ENCODE results near the gene RASIP1. TPM values are rescaled to one million over a fixed set of nuclear protein-coding genes. Genes with fewer than 3 reads are reported as not detected.

RASIP1 gene
- total RNA-seq, 1 donor from 2014 or later, result 0.07 TPM

DNA sequence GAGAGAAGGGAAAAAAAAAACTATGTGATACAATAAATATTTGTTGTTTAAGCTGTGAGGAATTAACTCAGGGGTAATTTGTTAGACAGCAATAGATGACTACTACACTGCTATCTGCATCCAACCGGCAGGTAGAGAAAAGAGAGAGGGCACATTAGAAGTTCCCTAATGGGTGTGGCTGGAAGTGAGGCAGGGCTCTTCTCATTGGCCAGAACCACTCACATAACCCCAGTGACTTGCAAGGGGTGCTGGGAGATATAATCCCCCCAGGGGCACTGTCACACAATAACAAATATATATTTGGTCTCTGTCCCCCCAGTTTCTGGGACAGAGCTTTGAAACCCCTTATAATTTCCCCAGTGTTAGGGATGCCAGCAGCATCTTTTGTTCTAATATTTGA is 39.2 kb upstream of the RASIP1 start:
- TF ChIP-seq, protein P1, sequence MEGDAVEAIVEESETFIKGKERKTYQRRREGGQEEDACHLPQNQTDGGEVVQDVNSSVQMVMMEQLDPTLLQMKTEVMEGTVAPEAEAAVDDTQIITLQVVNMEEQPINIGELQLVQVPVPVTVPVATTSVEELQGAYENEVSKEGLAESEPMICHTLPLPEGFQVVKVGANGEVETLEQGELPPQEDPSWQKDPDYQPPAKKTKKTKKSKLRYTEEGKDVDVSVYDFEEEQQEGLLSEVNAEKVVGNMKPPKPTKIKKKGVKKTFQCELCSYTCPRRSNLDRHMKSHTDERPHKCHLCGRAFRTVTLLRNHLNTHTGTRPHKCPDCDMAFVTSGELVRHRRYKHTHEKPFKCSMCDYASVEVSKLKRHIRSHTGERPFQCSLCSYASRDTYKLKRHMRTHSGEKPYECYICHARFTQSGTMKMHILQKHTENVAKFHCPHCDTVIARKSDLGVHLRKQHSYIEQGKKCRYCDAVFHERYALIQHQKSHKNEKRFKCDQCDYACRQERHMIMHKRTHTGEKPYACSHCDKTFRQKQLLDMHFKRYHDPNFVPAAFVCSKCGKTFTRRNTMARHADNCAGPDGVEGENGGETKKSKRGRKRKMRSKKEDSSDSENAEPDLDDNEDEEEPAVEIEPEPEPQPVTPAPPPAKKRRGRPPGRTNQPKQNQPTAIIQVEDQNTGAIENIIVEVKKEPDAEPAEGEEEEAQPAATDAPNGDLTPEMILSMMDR (IDR thresholded peaks at IDR 0.05), result no peak
- H3K4me3 Mint-ChIP-seq, result no peak overlapping the region
- ChIA-PET CTCF (interaction anchor here (1.0 kb wide), 1 partner anchor 63 kb away, joined by 3 read pairs; no protein-coding TSS in a partner anchor), POLR2A (interaction anchor here (0.6 to 1.3 kb wide), 4 partner anchors 17 to 213 kb away, joined by 3 to 6 read pairs (median 4); partner anchors contain the start of genes GYS1 and PPP1R15A)
- DNase-seq, result no peak
- no peak for ATAC-seq (ENCODE audit: low read depth)
- intact Hi-C loops (cut with micrococcal nuclease), result loop anchor here (2.0 to 10.0 kb wide), 2 partner anchors 27 to 305 kb away; partner anchors contain the start of genes FUT1 and SNRNP70
- H3K9me3 Mint-ChIP-seq, result no peaks in the 10 kb centered on the region
- H3K4me1 Mint-ChIP-seq, result peaks cover 22% of the 10 kb centered on the region
- H3K36me3 Mint-ChIP-seq (ENCODE audit: low read depth), result no peaks in the 10 kb centered on the region
- no peaks in the 10 kb centered on the region for H3K27me3 Mint-ChIP-seq
- no peak overlapping the region for H3K27ac Mint-ChIP-seq

DNA sequence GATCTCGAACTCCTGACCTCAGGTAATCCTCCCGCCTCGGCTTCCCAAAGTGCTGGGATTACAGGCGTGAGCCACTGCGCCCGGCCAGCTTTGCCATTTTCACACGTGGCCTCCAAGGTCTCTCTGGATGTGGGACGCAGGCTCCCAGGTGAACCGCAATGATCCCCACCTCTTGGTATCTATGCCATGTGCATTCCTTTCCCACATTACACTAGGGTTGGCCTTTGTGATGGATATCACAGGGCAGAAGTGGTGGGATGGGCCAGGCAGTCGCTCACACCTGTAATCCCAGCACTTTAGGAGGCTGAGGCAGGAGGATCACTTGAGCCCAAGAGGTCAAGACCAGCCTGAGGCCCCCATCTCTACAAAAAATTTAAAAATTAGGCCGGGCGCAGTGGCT is 37.3 kb upstream of the RASIP1 start:
- TF ChIP-seq, protein P1 (IDR thresholded peaks at IDR 0.05), result no peak
- H3K4me3 Mint-ChIP-seq, result no peak overlapping the region
- peaks cover under 1% of the 10 kb centered on the region for H3K27me3 Mint-ChIP-seq
- H3K4me1 Mint-ChIP-seq, result peaks cover 22% of the 10 kb centered on the region
- intact Hi-C loops (cut with micrococcal nuclease), result no loop called here
- DNase-seq (no peak), ATAC-seq (ENCODE audit: low read depth) (no peak)
- CTCF ChIA-PET, result no interaction called here
- no peaks in the 10 kb centered on the region for H3K9me3 Mint-ChIP-seq
- POLR2A ChIA-PET, result no interaction called here
- H3K36me3 Mint-ChIP-seq (ENCODE audit: low read depth), result no peaks in the 10 kb centered on the region
- no peak overlapping the region for H3K27ac Mint-ChIP-seq

DNA sequence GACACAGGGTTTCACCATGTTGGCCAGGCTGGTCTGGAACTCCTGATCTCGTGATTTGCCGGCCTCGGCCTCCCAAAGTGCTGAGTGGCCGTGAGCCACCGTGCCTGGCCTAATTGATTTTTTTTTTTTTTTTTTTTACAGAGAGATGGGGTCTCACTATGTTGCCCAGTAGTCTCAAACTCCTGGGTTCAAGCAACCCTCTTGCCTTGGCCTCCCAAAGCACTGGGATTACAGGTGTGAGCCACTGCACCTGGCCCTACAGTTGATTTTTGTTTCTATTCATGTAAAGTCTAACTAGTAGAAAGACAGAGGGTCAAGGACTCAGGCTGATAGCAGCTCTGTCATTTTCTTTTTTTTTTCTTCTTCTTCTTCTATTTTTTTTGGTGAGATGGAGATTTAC is 36.7 kb upstream of the RASIP1 start:
- POLR2A ChIA-PET, result interaction anchor here (0.7 kb wide), 2 partner anchors 64 to 134 kb away, joined by 4 to 6 read pairs; no protein-coding TSS in a partner anchor
- CTCF ChIA-PET, result no interaction called here
- Mint-ChIP-seq H3K27ac (no peak overlapping the region), H3K27me3 (peaks cover 4% of the 10 kb centered on the region), H3K9me3 (no peaks in the 10 kb centered on the region), H3K4me1 (peaks cover 18% of the 10 kb centered on the region), H3K4me3 (no peak overlapping the region), H3K36me3 (ENCODE audit: low read depth) (no peaks in the 10 kb centered on the region)
- ATAC-seq (ENCODE audit: low read depth) (no peak), DNase-seq (no peak)
- TF ChIP-seq, protein P1 (IDR thresholded peaks at IDR 0.05), result no peak
- intact Hi-C loops (cut with micrococcal nuclease), result no loop called here

DNA sequence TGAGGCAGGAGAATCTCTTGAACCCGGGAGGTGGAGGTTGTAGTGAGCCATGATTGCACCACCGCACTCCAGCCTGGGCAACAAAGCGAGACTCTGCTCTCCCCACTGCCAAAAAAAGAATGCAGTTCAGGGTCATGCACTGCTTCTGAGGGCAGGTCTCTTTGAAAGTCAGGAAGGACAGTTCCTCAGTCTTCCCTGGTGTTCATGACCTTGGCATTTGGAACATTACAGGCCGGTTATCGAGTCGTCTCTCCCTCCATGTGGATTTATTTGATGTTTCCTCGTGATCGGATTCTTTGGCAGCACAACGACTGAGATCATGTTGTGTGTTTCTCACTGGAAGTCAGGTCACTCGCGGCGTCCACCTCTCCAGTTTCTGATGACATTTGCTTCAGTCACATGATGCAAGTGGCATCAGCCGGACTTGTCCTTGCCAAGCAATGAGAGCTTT is 32.1 kb upstream of the RASIP1 start:
- ATAC-seq (ENCODE audit: low read depth) (no peak), DNase-seq (no peak)
- no peaks in the 10 kb centered on the region for H3K9me3 Mint-ChIP-seq
- TF ChIP-seq, protein P1 (IDR thresholded peaks at IDR 0.05), result no peak
- ChIA-PET POLR2A (interaction anchor here (0.6 kb wide), 1 partner anchor 76 kb away, joined by 3 read pairs; no protein-coding TSS in a partner anchor), CTCF (no interaction called here)
- H3K4me1 Mint-ChIP-seq, result no peaks in the 10 kb centered on the region
- intact Hi-C loops (cut with micrococcal nuclease), result no loop called here
- peaks cover 20% of the 10 kb centered on the region for H3K27me3 Mint-ChIP-seq
- H3K27ac Mint-ChIP-seq, result no peak overlapping the region
- no peaks in the 10 kb centered on the region for H3K36me3 Mint-ChIP-seq (ENCODE audit: low read depth)
- H3K4me3 Mint-ChIP-seq, result no peak overlapping the region

DNA sequence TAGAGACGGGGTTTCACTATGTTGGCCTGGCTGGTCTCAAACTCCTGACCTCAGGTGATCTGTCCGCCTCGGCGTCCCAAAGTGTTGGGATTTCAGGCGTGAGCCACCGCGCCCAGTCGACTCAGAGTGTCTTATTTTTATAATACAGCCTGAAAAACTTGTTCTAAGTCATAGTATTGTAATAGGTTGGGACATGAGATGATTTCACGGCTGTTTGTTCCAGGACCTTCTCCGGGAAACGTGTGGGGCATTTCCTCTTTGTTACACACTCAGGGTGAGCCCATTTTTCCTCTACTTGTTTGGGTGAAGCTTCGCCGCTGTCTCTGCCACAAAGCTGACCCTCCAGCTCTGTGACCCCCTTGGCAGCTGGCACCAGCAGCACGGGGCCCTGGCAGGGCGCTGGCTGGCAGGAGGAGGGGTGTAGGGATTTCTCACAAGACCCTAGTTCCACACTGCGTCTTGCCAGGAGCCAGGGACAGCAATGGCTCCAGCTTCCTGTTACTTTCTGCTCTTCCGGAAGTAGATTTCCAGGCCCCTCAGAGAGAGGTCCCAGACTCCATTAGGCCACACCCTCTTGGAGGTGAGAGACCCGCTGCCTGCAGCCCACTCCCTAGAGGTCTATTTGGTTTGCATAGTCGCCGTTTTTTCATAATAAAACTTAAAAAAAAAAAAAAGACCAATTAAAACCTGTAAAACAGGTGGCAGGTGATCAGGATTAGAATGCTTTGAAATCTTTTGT is 30.5 kb upstream of the RASIP1 start:
- ChIA-PET POLR2A (no interaction called here), CTCF (no interaction called here)
- no peak overlapping the region for H3K27ac Mint-ChIP-seq

More for the DNA sequence above, 30.5 kb upstream of the RASIP1 start:
- TF ChIP-seq, protein P1 (IDR thresholded peaks at IDR 0.05), result no peak
- Mint-ChIP-seq H3K4me3 (no peak overlapping the region), H3K27me3 (peaks cover 23% of the 10 kb centered on the region), H3K4me1 (no peaks in the 10 kb centered on the region), H3K9me3 (no peaks in the 10 kb centered on the region), H3K36me3 (ENCODE audit: low read depth) (no peaks in the 10 kb centered on the region)
- ATAC-seq (ENCODE audit: low read depth), result no peak
- no peak for DNase-seq
- intact Hi-C loops (cut with micrococcal nuclease), result no loop called here

Data from activated B cell treated with CpG ODN at 0.5 μM for 24 hours (primary cell).